ENCODE measurements around the gene INPP5J.

GRCh38 chr22:31094021-31094551, 28.7 kb upstream of the INPP5J start:
- TF ChIP-seq CTCF (IDR thresholded peaks at IDR 0.05): no peak
- no peak for TF ChIP-seq POLR2A (IDR thresholded peaks at IDR 0.05)
